CD4-positive, alpha-beta T cell treated with Interleukin-21 for 1 hour (primary cell): Measurements from ENCODE around the gene GSAP.
"Not testable (repeated sequence)": the region's sequence is repeated elsewhere in the genome, so short reads cannot be mapped to it uniquely, and the experiment has no call there.

Source experiments
- DNase-seq: peaks from one replicate; pipeline ENCODE4 v3.0.0-alpha.2; 2020

Gene GSAP

GRCh38 chr7:77415823-77416620 is at the start of gene GSAP:
GSAP (minus strand) TSS chr7:77416349; CDS start chr7:77416321, 28 bp downstream.
- peak; percentile 61 for DNase-seq

- no peak for DNase-seq
Measured at GRCh38 chr7:77465256-77465655, 49.1 kb upstream of the GSAP start.

GRCh38 chr7:77464589-77464988 is 48.4 kb upstream of the GSAP start:
- DNase-seq, result no peak

- DNase-seq, result not testable (repeated sequence)
Measured at GRCh38 chr7:77463632-77464031, 47.5 kb upstream of the GSAP start.

- DNase-seq, result no peak
Measured at GRCh38 chr7:77461842-77462241, 45.7 kb upstream of the GSAP start.

GRCh38 chr7:77461246-77461645 is 45.1 kb upstream of the GSAP start:
- no peak for DNase-seq

GRCh38 chr7:77460057-77460486 is 43.9 kb upstream of the GSAP start:
- DNase-seq, result no peak

GRCh38 chr7:77459311-77459726 is 43.2 kb upstream of the GSAP start:
- DNase-seq, result no peak

- DNase-seq, result no peak
Measured at GRCh38 chr7:77458786-77459185, 42.6 kb upstream of the GSAP start.

GRCh38 chr7:77457779-77458178 is 41.6 kb upstream of the GSAP start:
- no peak for DNase-seq

GRCh38 chr7:77456696-77457095 is 40.5 kb upstream of the GSAP start:
- no peak for DNase-seq

GRCh38 chr7:77455321-77455720 is 39.2 kb upstream of the GSAP start:
- DNase-seq, result no peak

GRCh38 chr7:77454802-77455201 is 38.7 kb upstream of the GSAP start:
- no peak for DNase-seq

- no peak for DNase-seq
Measured at GRCh38 chr7:77453531-77453930, 37.4 kb upstream of the GSAP start.

GRCh38 chr7:77451950-77452349 is 35.8 kb upstream of the GSAP start:
- not testable (repeated sequence) for DNase-seq

- no peak for DNase-seq
Measured at GRCh38 chr7:77450613-77451012, 34.5 kb upstream of the GSAP start.

- no peak for DNase-seq
Measured at GRCh38 chr7:77450054-77450453, 33.9 kb upstream of the GSAP start.

- no peak for DNase-seq
Measured at GRCh38 chr7:77447616-77448015, 31.5 kb upstream of the GSAP start.

GRCh38 chr7:77444123-77444522 is 28.0 kb upstream of the GSAP start:
- DNase-seq, result no peak

GRCh38 chr7:77443042-77443441 is 26.9 kb upstream of the GSAP start:
- DNase-seq, result no peak

- no peak for DNase-seq
Measured at GRCh38 chr7:77442636-77443035, 26.5 kb upstream of the GSAP start.

GRCh38 chr7:77441046-77441445 is 24.9 kb upstream of the GSAP start:
- no peak for DNase-seq

GRCh38 chr7:77439572-77439971 is 23.4 kb upstream of the GSAP start:
- DNase-seq, result no peak

GRCh38 chr7:77438131-77438530 is 22.0 kb upstream of the GSAP start:
- no peak for DNase-seq
